ENCODE results near the gene PTPRD.

GRCh38 chr9:8701904-8702303 lies 1910.9 kb downstream of the PTPRD start:
- no peak for TF ChIP-seq POLR2A (IDR thresholded peaks at IDR 0.05; ENCODE audit: low read depth, low read length)
- no peak for TF ChIP-seq POLR2AphosphoS5 (IDR thresholded peaks at IDR 0.05; ENCODE audit: low read depth, low read length)

Measured in GM12892 (cell line).